GM12872 (cell line): ENCODE measurements around the gene KRTAP17-1.
"Not testable (repeated sequence)": the region's sequence is repeated elsewhere in the genome, so short reads cannot be mapped to it uniquely, and the experiment has no call there.

Experiments used
- TF ChIP-seq, protein P1 (sequence below): IDR thresholded peaks from 3 replicates; pipeline ENCODE4 v1.5.1; 2011; ENCODE audit warnings: low read depth, mild to moderate bottlenecking, low read length, moderate library complexity; ENCODE audit not compliant: insufficient read depth

Gene KRTAP17-1

DNA sequence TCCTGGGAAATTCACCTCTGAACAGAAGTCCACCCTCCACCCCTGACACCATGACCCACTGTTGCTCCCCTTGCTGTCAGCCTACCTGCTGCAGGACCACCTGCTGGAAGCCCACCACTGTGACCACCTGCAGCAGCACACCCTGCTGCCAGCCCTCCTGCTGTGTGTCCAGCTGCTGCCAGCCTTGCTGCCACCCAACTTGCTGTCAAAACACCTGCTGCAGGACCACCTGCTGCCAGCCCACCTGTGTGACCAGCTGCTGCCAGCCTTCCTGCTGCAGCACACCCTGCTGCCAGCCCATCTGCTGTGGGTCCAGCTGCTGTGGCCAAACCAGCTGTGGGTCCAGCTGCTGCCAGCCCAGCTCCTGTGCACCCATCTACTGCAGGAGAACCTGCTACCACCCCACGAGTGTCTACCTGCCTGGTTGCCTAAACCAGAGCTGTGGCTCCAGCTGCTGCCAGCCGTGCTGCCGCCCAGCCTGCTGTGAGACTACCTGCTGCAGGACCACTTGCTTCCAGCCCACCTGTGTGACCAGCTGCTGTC lies 39.8 kb downstream of the KRTAP17-1 start, which contains the start of gene KRTAP9-7:
Gene KRTAP9-7, plus strand, starts transcription at position 51 of the 543 bp plus-strand sequence. Its CDS starts 0 bp downstream, at position 51.
- TF ChIP-seq, protein P1, sequence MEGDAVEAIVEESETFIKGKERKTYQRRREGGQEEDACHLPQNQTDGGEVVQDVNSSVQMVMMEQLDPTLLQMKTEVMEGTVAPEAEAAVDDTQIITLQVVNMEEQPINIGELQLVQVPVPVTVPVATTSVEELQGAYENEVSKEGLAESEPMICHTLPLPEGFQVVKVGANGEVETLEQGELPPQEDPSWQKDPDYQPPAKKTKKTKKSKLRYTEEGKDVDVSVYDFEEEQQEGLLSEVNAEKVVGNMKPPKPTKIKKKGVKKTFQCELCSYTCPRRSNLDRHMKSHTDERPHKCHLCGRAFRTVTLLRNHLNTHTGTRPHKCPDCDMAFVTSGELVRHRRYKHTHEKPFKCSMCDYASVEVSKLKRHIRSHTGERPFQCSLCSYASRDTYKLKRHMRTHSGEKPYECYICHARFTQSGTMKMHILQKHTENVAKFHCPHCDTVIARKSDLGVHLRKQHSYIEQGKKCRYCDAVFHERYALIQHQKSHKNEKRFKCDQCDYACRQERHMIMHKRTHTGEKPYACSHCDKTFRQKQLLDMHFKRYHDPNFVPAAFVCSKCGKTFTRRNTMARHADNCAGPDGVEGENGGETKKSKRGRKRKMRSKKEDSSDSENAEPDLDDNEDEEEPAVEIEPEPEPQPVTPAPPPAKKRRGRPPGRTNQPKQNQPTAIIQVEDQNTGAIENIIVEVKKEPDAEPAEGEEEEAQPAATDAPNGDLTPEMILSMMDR: not testable (repeated sequence)

DNA sequence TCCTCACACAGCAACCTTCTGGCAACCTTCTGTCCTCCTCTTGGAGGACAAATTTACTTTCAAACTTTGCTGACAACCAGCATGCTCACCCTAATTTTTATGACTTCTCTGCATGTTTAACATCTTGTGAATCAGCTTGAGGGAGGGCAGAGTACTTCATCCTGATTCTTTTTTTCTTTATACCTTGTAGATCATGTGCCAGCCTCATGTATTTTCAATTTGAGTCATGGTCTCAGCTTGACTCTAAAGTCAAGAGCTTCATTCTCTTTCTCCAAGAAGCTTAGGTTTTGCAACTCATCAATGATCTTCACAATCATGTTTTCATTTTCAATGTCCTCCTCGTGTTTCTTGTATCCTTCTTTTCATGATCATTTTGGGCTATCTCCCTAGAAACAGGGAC lies 43.7 kb downstream of the KRTAP17-1 start:
- TF ChIP-seq, protein P1: no peak

GRCh38 chr17:41267711-41268110 lies 47.8 kb downstream of the KRTAP17-1 start:
- TF ChIP-seq, protein P1: no peak

DNA sequence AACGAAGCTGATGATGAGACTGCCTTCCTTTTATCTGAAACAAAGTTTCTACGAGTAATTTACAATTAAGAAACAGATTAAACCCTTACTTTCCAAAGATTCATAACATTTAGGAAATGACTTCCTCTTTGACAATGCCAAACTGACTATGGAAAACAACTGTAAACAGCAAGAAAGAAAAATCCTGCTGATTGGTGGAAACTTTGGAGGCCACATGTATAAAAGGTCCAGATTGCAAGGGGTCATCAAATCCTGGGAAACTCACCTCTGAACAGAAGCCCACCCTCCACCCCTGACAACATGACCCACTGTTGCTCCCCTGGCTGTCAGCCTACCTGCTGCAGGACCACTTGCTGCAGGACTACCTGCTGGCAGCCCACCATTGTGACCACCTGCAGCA lies 50.4 kb downstream of the KRTAP17-1 start, which contains the start of gene KRTAP9-6:
Gene KRTAP9-6, plus strand, starts transcription at position 301 of the 400 bp plus-strand sequence. Its CDS starts 0 bp downstream, at position 301.
- TF ChIP-seq, protein P1: no peak
